Thymus (tissue), 11 donors: ENCODE measurements around the gene ATXN1. TPM values are rescaled to one million over a fixed set of nuclear protein-coding genes. Genes with fewer than 3 reads are reported as not detected.
A peak's percentile ranks its signal among the peaks of the same experiment; 100 is the strongest.

Experiments
- DNase-seq, 9 donors: peaks; one replicate each; pipeline ENCODE4 v3.0.0-alpha.2; 2013; ENCODE audit warnings: low spot score in 9 of 9, low read depth in 6 of 9, missing footprints in 1 of 9
- H3K27ac ChIP-seq, 2 donors: one replicate each; pipeline ENCODE4 v1.5.1; 2013; ENCODE audit warnings: control low read depth in 1 of 2, low read depth in 1 of 2, low read length in 1 of 2, mild to moderate bottlenecking in 1 of 2, moderate library complexity in 1 of 2
- H3K27me3 ChIP-seq, 2 donors: one replicate each; pipeline ENCODE4 v1.5.1; 2013; ENCODE audit warnings: low read length in 1 of 2; ENCODE audit not compliant: control insufficient read depth in 2 of 2, insufficient read depth in 1 of 2
- H3K36me3 ChIP-seq, 2 donors: one replicate each; pipeline ENCODE4 v1.5.1; 2013; ENCODE audit warnings: low read length in 1 of 2, mild to moderate bottlenecking in 1 of 2, moderate library complexity in 1 of 2; ENCODE audit not compliant: control insufficient read depth in 2 of 2, insufficient read depth in 2 of 2
- H3K4me1 ChIP-seq, 2 donors: one replicate each; pipeline ENCODE4 v1.5.1; 2013; ENCODE audit warnings: low read length in 2 of 2; ENCODE audit not compliant: control insufficient read depth in 2 of 2, insufficient read depth in 2 of 2
- H3K4me3 ChIP-seq, 2 donors: one replicate each; pipeline ENCODE4 v1.5.1; 2013; ENCODE audit warnings: low read length in 2 of 2, control low read depth in 1 of 2, mild to moderate bottlenecking in 1 of 2
- H3K9me3 ChIP-seq, 2 donors: one replicate each; pipeline ENCODE4 v1.5.1; 2013; ENCODE audit warnings: low read length in 1 of 2, mild to moderate bottlenecking in 1 of 2; ENCODE audit not compliant: control insufficient read depth in 2 of 2, insufficient read depth in 1 of 2
- WGBS: extraction: QIAGEN DNeasy Blood & Tissue Kit; methylation state at CpG from one replicate; pipeline ENCODE4 v1.1.7; 2013; 5-methylcytosine and 5-hydroxymethylcytosine counted together
- polyA plus RNA-seq: library from polyadenylated mRNA; stranded (reverse); fragments of 200-250 nt; gene quantifications from one replicate; pipeline ENCODE4 v1.2.3, GENCODE V29; 2013
- total RNA-seq: library from RNA; stranded (reverse); fragments of 120-200 nt; gene quantifications from one replicate; pipeline ENCODE4 v1.2.4, GENCODE V29; 2013
- donor health status: healthy.

The ATXN1 gene
- total and polyA plus RNA-seq, 2 donors: 6.8 to 7.1 TPM

- Histone ChIP-seq H3K27me3 (no peaks in the 10 kb centered on the region), H3K9me3 (no peaks in the 10 kb centered on the region), H3K27ac (no peak overlapping the region), H3K4me1 (peaks cover 0 to 3% of the 10 kb centered on the region in 2 donors), H3K4me3 (no peak overlapping the region), H3K36me3 (no peaks in the 10 kb centered on the region)
- no peak for DNase-seq
- WGBS: 93% methylated on average over 5 of the region's 5 CpGs
These were observed 39.3 kb downstream of the ATXN1 start for GRCh38 chr6:16721977-16722376.

GRCh38 chr6:16720861-16721260 is 40.4 kb downstream of the ATXN1 start:
- no peak overlapping the region for H3K4me3 ChIP-seq
- no peak overlapping the region for H3K27ac ChIP-seq
- H3K27me3 ChIP-seq: no peaks in the 10 kb centered on the region
- peaks cover 0 to 3% of the 10 kb centered on the region in 2 donors for H3K4me1 ChIP-seq
- H3K9me3 ChIP-seq: no peaks in the 10 kb centered on the region
- DNase-seq: no peak
- H3K36me3 ChIP-seq: no peaks in the 10 kb centered on the region
- 99% methylated on average over 4 of the region's 4 CpGs for WGBS

- H3K4me3 ChIP-seq: no peak overlapping the region
- H3K4me1 ChIP-seq: peaks cover 0 to 3% of the 10 kb centered on the region in 2 donors
- H3K36me3 ChIP-seq: no peaks in the 10 kb centered on the region
- no peak for DNase-seq
- no peaks in the 10 kb centered on the region for H3K27me3 ChIP-seq
- 96% methylated on average over 8 of the region's 8 CpGs for WGBS
- no peaks in the 10 kb centered on the region for H3K9me3 ChIP-seq
- H3K27ac ChIP-seq: no peak overlapping the region
These were observed 41.8 kb downstream of the ATXN1 start for GRCh38 chr6:16719488-16719887.

- no peak for DNase-seq
- no peaks in the 10 kb centered on the region for H3K27me3 ChIP-seq
- peaks cover 0 to 3% of the 10 kb centered on the region in 2 donors for H3K4me1 ChIP-seq
- WGBS: 89% methylated on average over 3 of the region's 3 CpGs
- H3K9me3 ChIP-seq: no peaks in the 10 kb centered on the region
- H3K36me3 ChIP-seq: no peaks in the 10 kb centered on the region
- no peak overlapping the region for H3K27ac ChIP-seq
- no peak overlapping the region for H3K4me3 ChIP-seq
These were observed 42.9 kb downstream of the ATXN1 start for GRCh38 chr6:16718356-16718755.

- Histone ChIP-seq H3K36me3 (no peaks in the 10 kb centered on the region), H3K27me3 (no peaks in the 10 kb centered on the region), H3K9me3 (no peaks in the 10 kb centered on the region), H3K4me1 (peaks cover 3 to 8% of the 10 kb centered on the region in 2 donors), H3K27ac (no peak overlapping the region), H3K4me3 (no peak overlapping the region)
- DNase-seq: no peak
- WGBS: 98% methylated on average over 9 of the region's 9 CpGs
These were observed 43.9 kb downstream of the ATXN1 start for GRCh38 chr6:16717275-16717942.

- Histone ChIP-seq H3K27ac (no peak overlapping the region), H3K4me1 (peaks cover 3 to 14% of the 10 kb centered on the region in 2 donors), H3K27me3 (no peaks in the 10 kb centered on the region), H3K4me3 (no peak overlapping the region), H3K36me3 (no peaks in the 10 kb centered on the region), H3K9me3 (no peaks in the 10 kb centered on the region)
- no peak for DNase-seq
- WGBS: 95% methylated on average over 2 of the region's 2 CpGs
These were observed 44.9 kb downstream of the ATXN1 start for GRCh38 chr6:16716321-16716858.

- no peaks in the 10 kb centered on the region for H3K27me3 ChIP-seq
- no peaks in the 10 kb centered on the region for H3K9me3 ChIP-seq
- H3K36me3 ChIP-seq: no peaks in the 10 kb centered on the region
- H3K4me1 ChIP-seq: peaks cover 3 to 14% of the 10 kb centered on the region in 2 donors
- no peak overlapping the region for H3K27ac ChIP-seq
- WGBS: 91% methylated on average over 9 of the region's 9 CpGs
- no peak overlapping the region for H3K4me3 ChIP-seq
- no peak for DNase-seq
These were observed 47.7 kb downstream of the ATXN1 start for GRCh38 chr6:16713597-16713996.

GRCh38 chr6:16712931-16713484 is 48.3 kb downstream of the ATXN1 start:
- no peak for DNase-seq
- Histone ChIP-seq H3K4me1 (peaks cover 3 to 14% of the 10 kb centered on the region in 2 donors), H3K27ac (peak overlapping the region; percentile 33 to 71), H3K27me3 (no peaks in the 10 kb centered on the region), H3K9me3 (no peaks in the 10 kb centered on the region), H3K4me3 (no peak overlapping the region), H3K36me3 (no peaks in the 10 kb centered on the region)
- 37% methylated on average over 7 of the region's 7 CpGs for WGBS

- no peaks in the 10 kb centered on the region for H3K27me3 ChIP-seq
- no peaks in the 10 kb centered on the region for H3K9me3 ChIP-seq
- WGBS: 14% methylated on average over 12 of the region's 12 CpGs
- H3K4me3 ChIP-seq: no peak overlapping the region
- no peaks in the 10 kb centered on the region for H3K36me3 ChIP-seq
- peak overlapping the region; percentile 56 to 71 for H3K27ac ChIP-seq
- DNase-seq: no peak
- peaks cover 4 to 16% of the 10 kb centered on the region in 2 donors for H3K4me1 ChIP-seq
These were observed 48.9 kb downstream of the ATXN1 start for GRCh38 chr6:16712255-16712930.
